PFSK-1 (cell line): ENCODE data around the gene REPS2.

Experiments
- FOXP2 ChIP-seq: optimal IDR thresholded peaks from 2 replicates; pipeline ENCODE3; 2011; ENCODE audit warnings: borderline replicate concordance, control low read depth, inconsistent platforms; ENCODE audit not compliant: insufficient read depth; ENCODE audit errors: extremely low read length, extremely low read depth
- POLR2AphosphoS5 ChIP-seq: IDR thresholded peaks from 2 replicates; pipeline ENCODE4 v1.6.1; 2012; ENCODE audit warnings: low read depth, mild to moderate bottlenecking, control low read depth, low read length, moderate library complexity

GRCh38 chrX:16979226-16979625 lies 32.8 kb downstream of the REPS2 start:
- TF ChIP-seq FOXP2 (no peak), POLR2AphosphoS5 (no peak)
